ENCODE measurements around the gene MTA1.

DNA sequence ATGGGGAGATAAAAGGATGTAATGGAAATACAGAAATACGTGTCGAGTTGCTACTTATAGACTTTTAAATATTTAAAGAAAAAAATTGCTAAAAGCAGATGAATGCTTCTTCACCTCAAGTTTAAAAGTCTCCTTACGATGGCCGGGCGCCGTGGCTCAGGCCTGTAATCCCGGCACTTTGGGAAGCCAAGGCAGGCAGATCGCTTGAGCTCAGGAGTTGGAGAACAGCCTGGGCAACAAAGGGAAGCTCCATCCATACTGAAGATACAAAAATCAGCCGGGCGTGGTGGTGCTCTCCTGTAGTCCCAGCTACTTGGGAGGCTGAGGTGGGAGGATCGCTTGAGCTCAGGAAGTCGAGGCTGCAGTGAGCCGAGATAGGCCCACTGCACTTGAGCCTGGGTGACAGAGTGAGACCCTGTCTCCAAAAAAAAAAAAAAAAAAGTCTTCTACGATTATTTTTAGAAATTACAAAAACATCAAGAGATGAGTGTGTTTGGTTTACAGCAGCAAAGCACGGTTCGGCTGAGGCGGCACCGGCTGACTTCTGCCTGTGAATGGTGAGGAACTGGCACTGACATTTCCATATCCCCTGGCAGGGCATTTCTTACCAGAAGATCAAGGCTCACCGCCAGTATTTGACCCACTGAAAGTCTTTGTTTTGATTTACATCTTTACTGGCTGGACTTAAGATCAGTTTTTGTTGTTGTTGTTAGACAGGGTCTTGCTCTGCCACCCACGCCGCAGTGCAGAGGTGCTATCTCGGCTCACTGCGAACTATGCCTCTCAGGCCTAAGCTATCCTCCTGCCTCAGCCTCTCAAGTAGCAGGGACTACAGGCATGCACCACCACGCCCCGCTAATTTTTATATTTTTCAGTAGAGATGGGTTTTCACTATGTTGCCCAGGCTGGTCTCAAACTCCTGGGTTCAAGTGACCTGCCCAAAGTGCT, 3.9 kb upstream of the MTA1 start:
- TF ChIP-seq POLR2A (IDR thresholded peaks at IDR 0.05; ENCODE audit: low read depth, low read length) (no peak), POLR2AphosphoS5 (IDR thresholded peaks at IDR 0.05; ENCODE audit: low read depth, low read length) (no peak), TAF1 (IDR thresholded peaks at IDR 0.05; ENCODE audit: borderline replicate concordance, low read depth, low read length) (no peak)
